ENCODE results near the gene TGIF2.

The TGIF2 gene

DNA sequence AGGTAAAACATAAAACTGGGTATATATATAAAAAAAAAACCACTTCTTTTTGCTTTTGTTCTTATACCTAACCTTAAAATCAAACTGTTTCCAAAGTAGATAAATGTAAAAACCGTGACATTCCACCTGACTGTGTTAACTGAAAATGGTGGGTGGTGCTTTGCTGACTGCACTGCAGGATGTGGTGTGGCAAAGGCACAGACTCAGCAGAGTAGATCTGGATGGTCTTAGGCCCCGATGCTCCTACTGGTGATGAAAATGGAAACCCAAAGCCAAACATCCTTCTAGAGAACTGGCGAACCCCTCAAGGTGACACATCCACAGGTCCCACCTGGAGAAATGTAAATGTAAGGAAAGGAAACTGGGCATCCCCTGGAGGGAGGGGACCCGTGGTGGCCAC lies 8.9 kb downstream of the TGIF2 start:
- no peak overlapping the region for H3K4me3 ChIP-seq (ENCODE audit: low read depth, low read length)
- no peak for DNase-seq (ENCODE audit: low read depth)
- TF ChIP-seq CTCF (IDR thresholded peaks at IDR 0.05; ENCODE audit: insufficient read depth, low read depth, low read length, missing control alignments): no peak

DNA sequence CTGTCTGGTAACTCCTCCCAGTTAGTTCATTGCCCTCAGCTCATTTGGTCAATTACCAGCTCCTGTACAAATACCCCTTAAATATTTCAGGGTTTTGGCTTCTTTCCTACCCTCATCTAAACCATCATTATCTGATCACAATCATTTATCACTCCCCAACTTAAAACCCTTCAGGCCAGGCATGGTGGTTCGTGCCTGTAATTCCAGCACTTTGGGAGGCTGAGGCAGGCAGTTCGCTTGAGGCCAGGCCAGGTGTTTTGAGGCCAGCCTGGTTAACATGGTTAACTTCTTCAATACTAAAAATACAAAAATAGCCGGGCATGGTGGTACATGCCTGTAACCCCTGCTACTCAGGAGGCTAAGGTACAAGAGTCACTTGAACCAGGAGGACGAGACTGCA lies 9.4 kb downstream of the TGIF2 start:
- no peak overlapping the region for H3K4me3 ChIP-seq (ENCODE audit: low read depth, low read length)
- DNase-seq (ENCODE audit: low read depth): no peak
- TF ChIP-seq CTCF (IDR thresholded peaks at IDR 0.05; ENCODE audit: insufficient read depth, low read depth, low read length, missing control alignments): no peak

GRCh38 chr20:36584018-36584481 lies 10.7 kb downstream of the TGIF2 start:
- no peak overlapping the region for H3K4me3 ChIP-seq (ENCODE audit: low read depth, low read length)
- DNase-seq (ENCODE audit: low read depth): no peak
- TF ChIP-seq CTCF (IDR thresholded peaks at IDR 0.05; ENCODE audit: insufficient read depth, low read depth, low read length, missing control alignments): no peak

- no peak for DNase-seq (ENCODE audit: low read depth)
- H3K4me3 ChIP-seq (ENCODE audit: low read depth, low read length): no peak overlapping the region
- no peak for TF ChIP-seq CTCF (IDR thresholded peaks at IDR 0.05; ENCODE audit: insufficient read depth, low read depth, low read length, missing control alignments)
Observed at GRCh38 chr20:36585410-36586125, 12.2 kb downstream of the TGIF2 start.

- peak; percentile 20 for DNase-seq (ENCODE audit: low read depth)
- TF ChIP-seq CTCF (IDR thresholded peaks at IDR 0.05; ENCODE audit: insufficient read depth, low read depth, low read length, missing control alignments): no peak
- H3K4me3 ChIP-seq (ENCODE audit: low read depth, low read length): no peak overlapping the region
Observed at GRCh38 chr20:36587388-36588070, 14.1 kb downstream of the TGIF2 start.

DNA sequence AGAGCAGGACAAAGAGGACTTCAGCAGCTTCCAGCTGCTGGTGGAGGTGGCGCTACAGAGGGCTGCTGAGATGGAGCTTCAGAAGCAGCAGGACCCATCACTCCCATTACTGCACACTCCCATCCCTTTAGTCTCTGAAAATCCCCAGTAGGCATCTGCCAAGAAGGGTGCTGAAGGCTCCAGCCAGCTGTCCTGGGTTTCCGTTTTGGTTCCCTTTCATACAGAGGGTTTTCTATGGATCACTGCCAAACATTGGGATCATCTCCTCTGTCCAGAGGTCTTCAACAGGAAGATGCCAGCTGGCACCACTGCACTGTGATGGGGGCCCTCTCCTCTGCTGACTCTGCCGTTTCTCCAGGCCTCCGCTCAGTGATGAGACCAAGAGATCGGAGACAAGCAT lies 17.9 kb downstream of the TGIF2 start:
- H3K4me3 ChIP-seq (ENCODE audit: low read depth, low read length): no peak overlapping the region
- TF ChIP-seq CTCF (IDR thresholded peaks at IDR 0.05; ENCODE audit: insufficient read depth, low read depth, low read length, missing control alignments): no peak
- no peak for DNase-seq (ENCODE audit: low read depth)

All from GM12865 (cell line).